Brain microvascular endothelial cell (primary cell): ENCODE measurements around the gene SUSD6.

Source experiments
- DNase-seq: peaks from one replicate; pipeline ENCODE4 v3.0.0-alpha.2; 2020
- H3K27ac ChIP-seq: fragments of 250-450 bp; sonication (Bioruptor Pico); 2 replicates; pipeline ENCODE4 v1.5.1; 2020; ENCODE audit warnings: mild to moderate bottlenecking, moderate library complexity
- H3K27me3 ChIP-seq: fragments of 250-450 bp; sonication (Bioruptor Pico); replicated peaks from 2 replicates; pipeline ENCODE4 v1.5.1; 2020; ENCODE audit warnings: mild to moderate bottlenecking
- H3K36me3 ChIP-seq: fragments of 250-450 bp; sonication (Bioruptor Pico); replicated peaks from 2 replicates; pipeline ENCODE4 v1.5.1; 2020; ENCODE audit warnings: mild to moderate bottlenecking
- H3K4me3 ChIP-seq: 2 replicates; pipeline ENCODE4 v1.5.1; 2011; ENCODE audit warnings: low read depth, mild to moderate bottlenecking, control low read depth, low read length, moderate library complexity
- CTCF ChIP-seq: IDR thresholded peaks from 2 replicates; pipeline ENCODE4 v1.5.1; 2011; ENCODE audit warnings: low read depth, mild to moderate bottlenecking, moderate library complexity, low read length, control low read depth, inconsistent platforms; ENCODE audit errors: missing control alignments
- in situ Hi-C: cut with HindIII; loops from 2 replicates; pipeline ENCODE4 v1.10.0; 2017; ENCODE audit warnings: low sequenced_read_pairs, low pct_ligation_motif_present

SUSD6 gene

GRCh38 chr14:69611172-69612013, at the start of gene SUSD6:
SUSD6 (plus strand) TSS chr14:69611596; CDS start chr14:69658593, 46,997 bp downstream.
- Histone ChIP-seq H3K27me3 (no peaks in the 10 kb centered on the region), H3K4me3 (peak within 1 kb of the TSS; percentile 77), H3K27ac (peak within 1 kb of the TSS; percentile 94), H3K36me3 (no peaks in the 10 kb centered on the region)
- in situ Hi-C loops = no loop called here
- TF ChIP-seq CTCF = no peak
- DNase-seq = peak; percentile 75

- no peak overlapping the region for H3K4me3 ChIP-seq
- DNase-seq = no peak
- in situ Hi-C loops = no loop called here
- TF ChIP-seq CTCF = no peak
- no peak overlapping the region for H3K27ac ChIP-seq
- H3K36me3 ChIP-seq = no peaks in the 10 kb centered on the region
- H3K27me3 ChIP-seq = peaks cover 22% of the 10 kb centered on the region
These were observed 49.5 kb upstream of the SUSD6 start for GRCh38 chr14:69561893-69562292.

- TF ChIP-seq CTCF = no peak
- no peaks in the 10 kb centered on the region for H3K36me3 ChIP-seq
- no peak overlapping the region for H3K4me3 ChIP-seq
- in situ Hi-C loops = no loop called here
- peaks cover 42% of the 10 kb centered on the region for H3K27me3 ChIP-seq
- DNase-seq = no peak
- H3K27ac ChIP-seq = no peak overlapping the region
These were observed 43.8 kb upstream of the SUSD6 start for GRCh38 chr14:69567563-69567962.

GRCh38 chr14:69569859-69570258, 41.5 kb upstream of the SUSD6 start:
- H3K4me3 ChIP-seq = no peak overlapping the region
- in situ Hi-C loops = no loop called here
- no peak for TF ChIP-seq CTCF
- H3K27me3 ChIP-seq = peaks cover 50% of the 10 kb centered on the region
- no peak overlapping the region for H3K27ac ChIP-seq
- no peaks in the 10 kb centered on the region for H3K36me3 ChIP-seq
- DNase-seq = no peak

- in situ Hi-C loops = no loop called here
- no peak for TF ChIP-seq CTCF
These were observed 40.5 kb upstream of the SUSD6 start for GRCh38 chr14:69570836-69571330.

More at GRCh38 chr14:69570836-69571330, 40.5 kb upstream of the SUSD6 start:
- no peak for DNase-seq
- H3K27me3 ChIP-seq = peaks cover 47% of the 10 kb centered on the region
- H3K36me3 ChIP-seq = no peaks in the 10 kb centered on the region
- no peak overlapping the region for H3K4me3 ChIP-seq
- H3K27ac ChIP-seq = no peak overlapping the region
